ENCODE measurements around the gene MAPK8IP1.

Gene MAPK8IP1

DNA sequence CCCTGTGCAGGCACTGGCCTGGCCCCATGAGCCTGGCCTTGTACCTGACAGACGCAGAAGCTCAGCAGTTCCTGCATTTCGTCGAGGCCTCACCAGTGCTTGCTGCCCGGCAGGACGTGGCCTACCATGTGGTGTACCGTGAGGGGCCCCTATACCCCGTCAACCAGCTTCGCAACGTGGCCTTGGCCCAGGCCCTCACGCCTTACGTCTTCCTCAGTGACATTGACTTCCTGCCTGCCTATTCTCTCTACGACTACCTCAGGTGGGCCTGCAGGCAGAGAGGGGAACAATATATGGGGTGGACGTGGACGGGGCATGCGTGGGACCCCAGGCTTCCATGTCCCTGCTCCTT lies 41.9 kb downstream of the MAPK8IP1 start:
- TF ChIP-seq FOXP2 (optimal IDR thresholded peaks at IDR 0.05; ENCODE audit: control extremely low read depth, extremely low read length, insufficient read depth) (no peak), POLR2AphosphoS5 (IDR thresholded peaks at IDR 0.05; ENCODE audit: borderline replicate concordance, low read depth, low read length) (no peak), EZH2 (IDR thresholded peaks at IDR 0.05) (no peak)
- no peak overlapping the region for H3K27ac ChIP-seq
- no peak overlapping the region for H3K4me3 ChIP-seq
- no peaks in the 10 kb centered on the region for H3K9me3 ChIP-seq (ENCODE audit: low read depth, low read length)
- H3K36me3 ChIP-seq (ENCODE audit: insufficient read depth, low read length), result peaks cover 2% of the 10 kb centered on the region; the same call in 1 of the 2 replicates
- no peak for DNase-seq (ENCODE audit: low read depth, low spot score)
- no peak overlapping the region for H3K9ac ChIP-seq (ENCODE audit: insufficient read length)

GRCh38 chr11:45927684-45928413 lies 42.4 kb downstream of the MAPK8IP1 start:
- no peak for DNase-seq (ENCODE audit: low read depth, low spot score)
- Histone ChIP-seq H3K36me3 (ENCODE audit: insufficient read depth, low read length) (peaks cover 2% of the 10 kb centered on the region; the same call in 1 of the 2 replicates), H3K27ac (no peak overlapping the region), H3K9me3 (ENCODE audit: low read depth, low read length) (no peaks in the 10 kb centered on the region), H3K4me3 (no peak overlapping the region), H3K9ac (ENCODE audit: insufficient read length) (no peak overlapping the region)
- TF ChIP-seq POLR2AphosphoS5 (IDR thresholded peaks at IDR 0.05; ENCODE audit: borderline replicate concordance, low read depth, low read length) (no peak), EZH2 (IDR thresholded peaks at IDR 0.05) (no peak), FOXP2 (optimal IDR thresholded peaks at IDR 0.05; ENCODE audit: control extremely low read depth, extremely low read length, insufficient read depth) (no peak)

DNA sequence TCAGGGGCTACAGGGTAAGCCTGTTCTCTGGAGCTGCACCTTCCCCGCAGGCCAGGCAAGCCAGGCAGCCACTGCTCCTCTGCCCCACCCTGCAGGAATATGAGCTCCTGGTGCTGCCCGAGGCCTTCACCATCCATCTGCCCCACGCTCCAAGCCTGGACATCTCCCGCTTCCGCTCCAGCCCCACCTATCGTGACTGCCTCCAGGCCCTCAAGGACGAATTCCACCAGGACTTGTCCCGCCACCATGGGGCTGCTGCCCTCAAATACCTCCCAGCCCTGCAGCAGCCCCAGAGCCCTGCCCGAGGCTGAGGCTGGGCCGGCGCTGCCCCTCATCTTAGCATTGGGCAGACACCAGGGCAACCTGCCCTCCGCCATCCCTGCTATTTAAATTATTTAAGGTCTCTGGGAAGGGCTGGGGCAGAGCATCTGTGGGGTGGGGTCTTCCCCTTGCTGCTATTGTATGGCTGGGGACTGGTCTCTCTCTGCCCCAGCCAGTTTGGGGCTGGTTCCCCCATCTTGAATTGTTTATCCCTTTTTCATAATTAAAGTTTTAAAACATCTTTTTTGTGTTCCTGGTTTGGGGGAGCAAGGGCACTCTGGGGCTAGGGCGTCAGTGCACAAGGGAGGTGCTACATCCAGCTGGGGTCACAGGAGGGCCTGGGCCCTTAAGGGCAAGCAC lies 43.2 kb downstream of the MAPK8IP1 start:
- no peaks in the 10 kb centered on the region for H3K9me3 ChIP-seq (ENCODE audit: low read depth, low read length)
- TF ChIP-seq EZH2 (IDR thresholded peaks at IDR 0.05), result no peak
- no peak for TF ChIP-seq FOXP2 (optimal IDR thresholded peaks at IDR 0.05; ENCODE audit: control extremely low read depth, extremely low read length, insufficient read depth)
- TF ChIP-seq POLR2AphosphoS5 (IDR thresholded peaks at IDR 0.05; ENCODE audit: borderline replicate concordance, low read depth, low read length), result no peak
- no peak overlapping the region for H3K4me3 ChIP-seq
- no peak for DNase-seq (ENCODE audit: low read depth, low spot score)
- H3K27ac ChIP-seq, result no peak overlapping the region
- H3K36me3 ChIP-seq (ENCODE audit: insufficient read depth, low read length), result peaks cover 5% of the 10 kb centered on the region; the same call in 1 of the 2 replicates
- no peak overlapping the region for H3K9ac ChIP-seq (ENCODE audit: insufficient read length)

DNA sequence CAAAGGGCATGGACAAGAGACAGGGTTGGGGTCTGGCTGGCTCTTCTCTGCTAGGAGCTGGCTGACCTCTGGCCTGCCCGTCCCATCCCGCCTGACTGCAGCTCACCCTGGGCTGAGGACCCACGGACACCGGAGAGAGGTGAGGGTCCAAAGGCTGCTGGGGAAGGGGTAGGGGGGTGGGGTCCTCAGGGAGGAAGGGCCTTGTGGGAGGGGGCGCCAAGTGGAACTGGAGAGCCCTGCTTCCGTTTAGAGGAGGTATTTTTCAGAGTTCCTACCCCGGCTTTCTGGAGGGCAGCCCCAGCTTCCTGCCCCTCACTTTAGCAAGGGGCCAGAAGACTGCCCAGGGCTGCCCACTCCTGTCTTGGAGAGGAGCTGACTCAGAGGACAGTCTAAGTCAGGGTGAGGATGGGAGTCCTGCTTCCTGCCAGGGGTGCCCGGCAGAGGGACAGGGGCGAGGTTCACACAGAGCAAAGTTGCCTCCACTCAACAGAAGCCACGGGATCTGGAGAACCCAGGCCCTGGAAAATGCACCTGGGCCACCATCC lies 44.1 kb downstream of the MAPK8IP1 start:
- H3K9me3 ChIP-seq (ENCODE audit: low read depth, low read length), result no peaks in the 10 kb centered on the region
- no peak overlapping the region for H3K4me3 ChIP-seq
- H3K9ac ChIP-seq (ENCODE audit: insufficient read length), result no peak overlapping the region
- H3K27ac ChIP-seq, result no peak overlapping the region
- no peak for DNase-seq (ENCODE audit: low read depth, low spot score)
- peaks cover 14% of the 10 kb centered on the region; the same call in 1 of the 2 replicates for H3K36me3 ChIP-seq (ENCODE audit: insufficient read depth, low read length)
- TF ChIP-seq FOXP2 (optimal IDR thresholded peaks at IDR 0.05; ENCODE audit: control extremely low read depth, extremely low read length, insufficient read depth) (no peak), POLR2AphosphoS5 (IDR thresholded peaks at IDR 0.05; ENCODE audit: borderline replicate concordance, low read depth, low read length) (no peak), EZH2 (IDR thresholded peaks at IDR 0.05) (no peak)

- Histone ChIP-seq H3K36me3 (ENCODE audit: insufficient read depth, low read length) (peaks cover 21% of the 10 kb centered on the region; the same call in 1 of the 2 replicates), H3K9me3 (ENCODE audit: low read depth, low read length) (no peaks in the 10 kb centered on the region), H3K9ac (ENCODE audit: insufficient read length) (no peak overlapping the region), H3K4me3 (no peak overlapping the region), H3K27ac (no peak overlapping the region)
- TF ChIP-seq EZH2 (IDR thresholded peaks at IDR 0.05) (no peak), POLR2AphosphoS5 (IDR thresholded peaks at IDR 0.05; ENCODE audit: borderline replicate concordance, low read depth, low read length) (no peak), FOXP2 (optimal IDR thresholded peaks at IDR 0.05; ENCODE audit: control extremely low read depth, extremely low read length, insufficient read depth) (no peak)
- DNase-seq (ENCODE audit: low read depth, low spot score), result no peak
Measured at GRCh38 chr11:45930031-45930794, 44.8 kb downstream of the MAPK8IP1 start.

- Histone ChIP-seq H3K27ac (no peak overlapping the region), H3K9ac (ENCODE audit: insufficient read length) (no peak overlapping the region), H3K9me3 (ENCODE audit: low read depth, low read length) (no peaks in the 10 kb centered on the region), H3K36me3 (ENCODE audit: insufficient read depth, low read length) (peaks cover 29% of the 10 kb centered on the region), H3K4me3 (no peak overlapping the region)
- no peak for TF ChIP-seq FOXP2 (optimal IDR thresholded peaks at IDR 0.05; ENCODE audit: control extremely low read depth, extremely low read length, insufficient read depth)
- no peak for TF ChIP-seq POLR2AphosphoS5 (IDR thresholded peaks at IDR 0.05; ENCODE audit: borderline replicate concordance, low read depth, low read length)
- no peak for TF ChIP-seq EZH2 (IDR thresholded peaks at IDR 0.05)
- DNase-seq (ENCODE audit: low read depth, low spot score), result no peak
Measured at GRCh38 chr11:45930951-45931570, 45.6 kb downstream of the MAPK8IP1 start.

DNA sequence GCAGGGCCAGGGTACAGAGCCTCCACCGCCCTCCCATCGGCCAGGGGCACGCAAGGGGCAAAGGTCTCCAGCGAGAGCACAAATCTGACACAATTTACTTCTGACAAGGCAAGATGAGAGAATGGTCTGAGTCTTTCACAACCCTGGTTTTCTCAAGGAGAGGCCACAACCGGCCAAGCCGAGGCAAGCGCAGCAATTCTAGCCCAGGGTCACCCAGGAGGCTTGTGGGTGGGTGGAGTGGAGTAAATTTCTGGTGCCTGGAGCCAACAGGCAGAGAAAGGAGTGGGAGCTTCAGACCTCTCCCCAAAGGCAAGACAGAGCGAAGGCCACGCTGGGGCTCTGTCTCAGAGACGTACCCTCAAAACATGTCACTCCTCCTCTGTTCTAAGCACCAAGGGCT lies 46.3 kb downstream of the MAPK8IP1 start:
- peaks cover 33% of the 10 kb centered on the region for H3K36me3 ChIP-seq (ENCODE audit: insufficient read depth, low read length)
- H3K9me3 ChIP-seq (ENCODE audit: low read depth, low read length), result no peaks in the 10 kb centered on the region
- H3K4me3 ChIP-seq, result no peak overlapping the region
- H3K27ac ChIP-seq, result no peak overlapping the region
- no peak for DNase-seq (ENCODE audit: low read depth, low spot score)
- TF ChIP-seq FOXP2 (optimal IDR thresholded peaks at IDR 0.05; ENCODE audit: control extremely low read depth, extremely low read length, insufficient read depth) (no peak), EZH2 (IDR thresholded peaks at IDR 0.05) (no peak), POLR2AphosphoS5 (IDR thresholded peaks at IDR 0.05; ENCODE audit: borderline replicate concordance, low read depth, low read length) (no peak)
- no peak overlapping the region for H3K9ac ChIP-seq (ENCODE audit: insufficient read length)

Measured in SK-N-MC (cell line).